ENCODE data around the gene PLCB3. TPM values are rescaled to one million over a fixed set of nuclear protein-coding genes. Genes with fewer than 3 reads are reported as not detected.

Gene PLCB3
- total RNA-seq, 4 donors from 2014 or later = 64.5 to 115 (median 91.2) TPM

DNA sequence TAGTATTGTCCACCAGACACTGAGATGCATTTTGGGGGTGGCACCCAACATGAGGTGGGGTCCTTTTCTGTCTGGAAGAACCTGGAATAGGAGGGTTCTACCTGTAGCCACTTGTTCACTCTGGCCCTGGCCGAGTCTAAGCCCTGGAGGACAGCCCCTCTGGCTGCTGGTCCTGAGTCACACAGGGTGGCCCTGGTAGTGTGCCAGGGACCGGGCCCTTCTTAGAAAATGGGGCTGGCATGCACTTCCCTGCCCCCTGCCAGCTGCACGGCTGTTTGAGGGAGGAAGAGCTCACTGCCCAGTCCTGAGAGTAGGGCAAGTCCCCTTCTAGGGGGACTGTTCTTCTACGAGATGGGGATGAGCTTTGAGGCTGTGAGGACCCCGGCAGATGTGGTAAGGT lies 2.2 kb downstream of the PLCB3 start:
- DNase-seq = peak; percentile 19
- H3K9me3 ChIP-seq = no peaks in the 10 kb centered on the region
- H3K27ac ChIP-seq = peak overlapping the region in 1 of 4 donors; percentile 84
- peaks cover 0 to 21% (median 0%) of the 10 kb centered on the region in 4 donors for H3K36me3 ChIP-seq
- no peak overlapping the region for H3K4me3 ChIP-seq
- no peaks in the 10 kb centered on the region for H3K27me3 ChIP-seq
- TF ChIP-seq POLR2AphosphoS5 (IDR thresholded peaks at IDR 0.05) = no peak
- TF ChIP-seq EP300 (IDR thresholded peaks at IDR 0.05; ENCODE audit: low read depth) = no peak
- no peak for TF ChIP-seq POLR2A (IDR thresholded peaks at IDR 0.05)
- TF ChIP-seq, protein P1, sequence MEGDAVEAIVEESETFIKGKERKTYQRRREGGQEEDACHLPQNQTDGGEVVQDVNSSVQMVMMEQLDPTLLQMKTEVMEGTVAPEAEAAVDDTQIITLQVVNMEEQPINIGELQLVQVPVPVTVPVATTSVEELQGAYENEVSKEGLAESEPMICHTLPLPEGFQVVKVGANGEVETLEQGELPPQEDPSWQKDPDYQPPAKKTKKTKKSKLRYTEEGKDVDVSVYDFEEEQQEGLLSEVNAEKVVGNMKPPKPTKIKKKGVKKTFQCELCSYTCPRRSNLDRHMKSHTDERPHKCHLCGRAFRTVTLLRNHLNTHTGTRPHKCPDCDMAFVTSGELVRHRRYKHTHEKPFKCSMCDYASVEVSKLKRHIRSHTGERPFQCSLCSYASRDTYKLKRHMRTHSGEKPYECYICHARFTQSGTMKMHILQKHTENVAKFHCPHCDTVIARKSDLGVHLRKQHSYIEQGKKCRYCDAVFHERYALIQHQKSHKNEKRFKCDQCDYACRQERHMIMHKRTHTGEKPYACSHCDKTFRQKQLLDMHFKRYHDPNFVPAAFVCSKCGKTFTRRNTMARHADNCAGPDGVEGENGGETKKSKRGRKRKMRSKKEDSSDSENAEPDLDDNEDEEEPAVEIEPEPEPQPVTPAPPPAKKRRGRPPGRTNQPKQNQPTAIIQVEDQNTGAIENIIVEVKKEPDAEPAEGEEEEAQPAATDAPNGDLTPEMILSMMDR (IDR thresholded peaks at IDR 0.05) = no peak
- intact Hi-C loops (cut with DNase I; ENCODE audit: low total_unique reads) (loop anchor here (5.0 kb wide), 1 partner anchor 49 kb away; the partner anchor contains the start of gene CATSPERZ), in situ Hi-C loops (cut with MboI; ENCODE audit: low pct_ligation_motif_present in 1 of 4, low pct_unique_long_range_greater_than_20kb in 1 of 4, low sequenced_read_pairs in 3 of 4) (no loop called here)
- peaks cover 15 to 36% (median 23%) of the 10 kb centered on the region in 4 donors for H3K4me1 ChIP-seq
- WGBS, 2 donors (ENCODE audit: low coverage in 1 of 2) = 66% methylated on average over 5 of the region's 5 CpGs; no CpG with 5 or more reads in 1 of the 2 donors

- peaks cover 0 to 29% (median 0%) of the 10 kb centered on the region in 4 donors for H3K36me3 ChIP-seq
- intact Hi-C loops (cut with DNase I; ENCODE audit: low total_unique reads) = loop anchor here (5.0 kb wide), 1 partner anchor 48 kb away; the partner anchor contains the start of gene CATSPERZ
- in situ Hi-C loops (cut with MboI; ENCODE audit: low pct_ligation_motif_present in 1 of 4, low pct_unique_long_range_greater_than_20kb in 1 of 4, low sequenced_read_pairs in 3 of 4) = no loop called here
These were observed 3.0 kb downstream of the PLCB3 start for GRCh38 chr11:64254326-64254725.

GRCh38 chr11:64255135-64256128 lies 4.1 kb downstream of the PLCB3 start:
- DNase-seq = no peak
- Histone ChIP-seq H3K4me1 (peaks cover 15 to 36% (median 22%) of the 10 kb centered on the region in 4 donors), H3K27me3 (no peaks in the 10 kb centered on the region), H3K9me3 (no peaks in the 10 kb centered on the region), H3K36me3 (peaks cover 0 to 29% (median 0%) of the 10 kb centered on the region in 4 donors), H3K27ac (no peak overlapping the region), H3K4me3 (no peak overlapping the region)
- intact Hi-C loops (cut with DNase I; ENCODE audit: low total_unique reads) = no loop called here
- in situ Hi-C loops (cut with MboI; ENCODE audit: low pct_ligation_motif_present in 1 of 4, low pct_unique_long_range_greater_than_20kb in 1 of 4, low sequenced_read_pairs in 3 of 4) = no loop called here
- 88% methylated on average over 33 of the region's 35 CpGs; no CpG with 5 or more reads in 1 of the 2 donors for WGBS, 2 donors (ENCODE audit: low coverage in 1 of 2)
- TF ChIP-seq, protein P1 (IDR thresholded peaks at IDR 0.05) = no peak
- TF ChIP-seq POLR2AphosphoS5 (IDR thresholded peaks at IDR 0.05) = no peak
- no peak for TF ChIP-seq POLR2A (IDR thresholded peaks at IDR 0.05)
- no peak for TF ChIP-seq EP300 (IDR thresholded peaks at IDR 0.05; ENCODE audit: low read depth)

More at GRCh38 chr11:64254326-64254725, 3.0 kb downstream of the PLCB3 start:
- Histone ChIP-seq H3K4me1 (peaks cover 15 to 36% (median 23%) of the 10 kb centered on the region in 4 donors), H3K9me3 (no peaks in the 10 kb centered on the region), H3K27me3 (no peaks in the 10 kb centered on the region), H3K27ac (no peak overlapping the region), H3K4me3 (no peak overlapping the region)
- TF ChIP-seq EP300 (IDR thresholded peaks at IDR 0.05; ENCODE audit: low read depth) (no peak), POLR2A (IDR thresholded peaks at IDR 0.05) (no peak), POLR2AphosphoS5 (IDR thresholded peaks at IDR 0.05) (no peak)
- TF ChIP-seq, protein P1 (IDR thresholded peaks at IDR 0.05) = no peak
- WGBS, 2 donors (ENCODE audit: low coverage in 1 of 2) = 86% methylated on average over 7 of the region's 7 CpGs; no CpG with 5 or more reads in 1 of the 2 donors
- no peak for DNase-seq

GRCh38 chr11:64256300-64256699 lies 5.0 kb downstream of the PLCB3 start:
- intact Hi-C loops (cut with DNase I; ENCODE audit: low total_unique reads) = no loop called here
- WGBS, 2 donors (ENCODE audit: low coverage in 1 of 2) = 94% methylated on average over 14 of the region's 15 CpGs; no CpG with 5 or more reads in 1 of the 2 donors

More at GRCh38 chr11:64256300-64256699, 5.0 kb downstream of the PLCB3 start:
- in situ Hi-C loops (cut with MboI; ENCODE audit: low pct_ligation_motif_present in 1 of 4, low pct_unique_long_range_greater_than_20kb in 1 of 4, low sequenced_read_pairs in 3 of 4) = no loop called here
- TF ChIP-seq, protein P1 (IDR thresholded peaks at IDR 0.05) = no peak
- TF ChIP-seq EP300 (IDR thresholded peaks at IDR 0.05; ENCODE audit: low read depth) (no peak), POLR2AphosphoS5 (IDR thresholded peaks at IDR 0.05) (no peak), POLR2A (IDR thresholded peaks at IDR 0.05) (no peak)
- peaks cover 10 to 29% (median 15%) of the 10 kb centered on the region in 4 donors for H3K4me1 ChIP-seq
- H3K9me3 ChIP-seq = no peaks in the 10 kb centered on the region
- no peaks in the 10 kb centered on the region for H3K27me3 ChIP-seq
- DNase-seq = no peak
- peaks cover 0 to 29% (median 0%) of the 10 kb centered on the region in 4 donors for H3K36me3 ChIP-seq
- no peak overlapping the region for H3K27ac ChIP-seq
- H3K4me3 ChIP-seq = no peak overlapping the region
